Left cardiac atrium (tissue), 4 donors: ENCODE measurements around the gene COPZ2. TPM values are rescaled to one million over a fixed set of nuclear protein-coding genes. Genes with fewer than 3 reads are reported as not detected.
A peak's percentile ranks its signal among the peaks of the same experiment; 100 is the strongest.

Experiments
- ATAC-seq, 2 donors: fragments of 200-7000 bp; cut with Tn5 transposase; one replicate each; pipeline ENCODE4 v1.9.1; 2020; ENCODE audit warnings: mild to moderate bottlenecking in 2 of 2, moderate library complexity in 2 of 2
- DNase-seq: peaks from one replicate; pipeline ENCODE4 v3.0.0-alpha.2; 2020
- intact Hi-C, 2 donors: fragments of 100-400 bp; cut with DNase I; formaldehyde crosslinking; loops; one replicate each; pipeline versions ENCODE4 v1.14.1 to v1.15.1; 2022 to 2023
- total RNA-seq, 2 donors: library from RNA; stranded (reverse); fragmentation: NEBNext Ultra II Directional; extraction: Animal tissue kit (Norgen Biotek cat#: 25700); gene quantifications; one replicate each; pipeline ENCODE4 v1.2.1, GENCODE V29; 2021
- donor health status: DM: no; HTN: yes; CAD: no.
- donor health status: DM: no; HTN: yes; CAD: no; lungs with severe emphysema.
- donor health status: DM: yes; HTN: yes; CAD: no.
- donor health status: Dilated cardiomyopathy.

COPZ2 gene
- total RNA-seq, 2 donors from 2014 or later = 50.5 to 54.0 TPM

DNA sequence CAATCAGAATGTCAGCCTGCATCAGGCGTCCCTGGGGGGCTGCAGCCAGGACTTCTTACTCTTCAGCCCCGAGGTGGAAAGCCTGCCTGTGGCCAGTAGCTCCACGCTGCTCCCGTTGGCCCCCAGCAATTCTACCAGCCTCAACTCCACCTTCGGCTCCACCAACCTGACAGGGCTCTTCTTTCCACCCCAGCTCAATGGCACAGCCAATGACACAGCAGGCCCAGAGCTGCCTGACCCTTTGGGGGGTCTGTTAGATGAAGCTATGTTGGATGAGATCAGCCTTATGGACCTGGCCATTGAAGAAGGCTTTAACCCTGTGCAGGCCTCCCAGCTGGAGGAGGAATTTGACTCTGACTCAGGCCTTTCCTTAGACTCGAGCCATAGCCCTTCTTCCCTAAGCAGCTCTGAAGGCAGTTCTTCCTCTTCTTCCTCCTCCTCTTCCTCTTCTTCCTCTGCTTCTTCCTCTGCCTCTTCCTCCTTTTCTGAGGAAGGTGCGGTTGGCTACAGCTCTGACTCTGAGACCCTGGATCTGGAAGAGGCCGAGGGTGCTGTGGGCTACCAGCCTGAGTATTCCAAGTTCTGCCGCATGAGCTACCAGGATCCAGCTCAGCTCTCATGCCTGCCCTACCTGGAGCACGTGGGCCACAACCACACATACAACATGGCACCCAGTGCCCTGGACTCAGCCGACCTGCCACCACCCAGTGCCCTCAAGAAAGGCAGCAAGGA, 21.0 kb upstream of the COPZ2 start:
- no peak for ATAC-seq
- intact Hi-C loops = no loop called here
- no peak for DNase-seq

DNA sequence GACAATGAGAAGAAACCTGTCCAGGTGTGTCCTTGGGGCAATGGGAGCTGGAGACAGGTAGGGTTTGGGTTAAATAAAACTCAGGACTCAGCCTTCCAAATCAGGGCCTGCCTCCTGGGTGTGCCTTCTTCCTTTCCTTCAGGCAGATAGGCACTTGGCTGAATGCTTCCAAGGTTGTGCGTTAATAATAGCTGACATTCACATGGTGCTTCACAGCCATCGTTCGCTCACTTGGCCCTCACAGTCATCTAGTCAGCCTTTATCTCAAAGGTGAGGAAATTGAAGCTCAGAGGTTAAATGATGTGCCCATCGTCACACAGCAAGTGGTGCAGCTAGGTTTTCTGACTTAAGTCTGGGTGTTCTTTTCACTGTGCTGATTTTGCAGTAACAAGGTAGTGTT, 20.0 kb upstream of the COPZ2 start:
- intact Hi-C loops = no loop called here
- no peak for DNase-seq
- ATAC-seq = no peak

DNA sequence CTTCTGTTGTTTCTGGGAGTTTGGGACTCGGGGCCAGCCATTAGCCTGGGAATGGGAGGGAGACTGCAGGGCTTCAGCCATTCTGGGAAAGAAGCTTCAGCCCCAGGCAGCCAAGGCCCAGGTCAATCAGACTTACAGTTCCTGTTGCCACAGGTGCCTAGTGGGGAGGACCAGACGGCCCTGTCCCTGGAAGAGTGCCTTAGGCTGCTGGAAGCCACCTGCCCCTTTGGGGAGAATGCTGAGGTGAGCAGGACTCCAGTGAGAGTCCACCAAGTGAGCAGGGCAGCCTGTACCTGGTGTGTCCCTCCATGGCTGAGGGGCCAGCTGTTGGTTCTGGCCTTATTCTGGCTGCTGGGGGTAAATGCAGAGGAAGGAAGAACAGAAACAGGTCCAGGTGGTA, 19.3 kb upstream of the COPZ2 start:
- intact Hi-C loops = no loop called here
- peak; percentile 10 for DNase-seq
- ATAC-seq = no peak

DNA sequence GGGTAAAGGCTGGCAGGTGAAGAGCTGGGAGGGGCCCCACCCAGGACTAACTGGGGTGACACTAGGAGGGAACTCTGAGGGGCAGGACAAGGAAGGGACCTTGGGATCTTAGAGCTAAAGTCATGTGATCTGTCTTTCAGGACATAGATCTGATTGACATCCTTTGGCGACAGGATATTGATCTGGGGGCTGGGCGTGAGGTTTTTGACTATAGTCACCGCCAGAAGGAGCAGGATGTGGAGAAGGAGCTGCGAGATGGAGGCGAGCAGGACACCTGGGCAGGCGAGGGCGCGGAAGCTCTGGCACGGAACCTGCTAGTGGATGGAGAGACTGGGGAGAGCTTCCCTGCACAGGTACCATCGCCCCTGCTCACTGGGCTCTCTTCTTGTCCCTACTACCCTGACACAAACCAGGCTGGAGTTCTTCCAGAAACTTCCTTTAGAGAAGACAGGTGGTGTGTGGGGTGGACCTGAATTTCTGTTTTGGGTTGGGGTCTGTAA, 18.7 kb upstream of the COPZ2 start:
- ATAC-seq = no peak
- DNase-seq = no peak
- intact Hi-C loops = no loop called here

DNA sequence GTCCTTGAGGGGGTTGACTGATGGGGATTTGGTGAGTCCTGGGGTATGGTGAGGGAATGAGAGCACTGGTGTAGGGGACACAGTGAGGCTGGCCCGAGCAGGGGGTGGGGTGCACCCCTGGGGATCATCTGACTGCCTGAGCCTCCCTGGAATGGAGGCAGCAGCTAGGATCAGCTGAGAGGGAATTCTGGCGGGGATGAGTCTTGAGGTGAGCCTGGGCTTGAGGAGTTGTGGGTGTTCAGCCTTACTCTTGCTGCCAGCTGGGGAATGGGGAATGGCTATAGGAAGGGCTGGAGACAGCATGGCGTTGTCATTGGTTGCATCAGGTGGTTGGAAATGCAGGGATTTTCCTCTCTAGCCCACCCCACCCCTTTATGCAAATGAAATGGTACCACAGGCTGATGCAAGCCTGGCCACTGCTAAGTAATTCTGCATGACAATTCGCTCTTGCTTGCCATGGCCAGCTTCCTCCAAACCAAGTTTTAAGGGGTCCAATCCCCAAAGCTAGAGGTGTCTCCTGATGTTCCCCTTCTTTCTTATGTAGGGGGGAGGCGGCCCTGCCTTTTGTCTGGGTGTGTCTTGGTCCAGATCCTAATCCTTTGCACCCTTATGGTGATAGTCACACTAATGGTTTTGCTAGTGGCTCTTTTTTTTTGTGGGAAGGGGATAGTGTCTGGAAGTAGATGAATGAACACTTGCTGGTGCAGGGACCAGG, 18.1 kb upstream of the COPZ2 start:
- intact Hi-C loops = no loop called here
- ATAC-seq (no peak), DNase-seq (peak; percentile 7)

DNA sequence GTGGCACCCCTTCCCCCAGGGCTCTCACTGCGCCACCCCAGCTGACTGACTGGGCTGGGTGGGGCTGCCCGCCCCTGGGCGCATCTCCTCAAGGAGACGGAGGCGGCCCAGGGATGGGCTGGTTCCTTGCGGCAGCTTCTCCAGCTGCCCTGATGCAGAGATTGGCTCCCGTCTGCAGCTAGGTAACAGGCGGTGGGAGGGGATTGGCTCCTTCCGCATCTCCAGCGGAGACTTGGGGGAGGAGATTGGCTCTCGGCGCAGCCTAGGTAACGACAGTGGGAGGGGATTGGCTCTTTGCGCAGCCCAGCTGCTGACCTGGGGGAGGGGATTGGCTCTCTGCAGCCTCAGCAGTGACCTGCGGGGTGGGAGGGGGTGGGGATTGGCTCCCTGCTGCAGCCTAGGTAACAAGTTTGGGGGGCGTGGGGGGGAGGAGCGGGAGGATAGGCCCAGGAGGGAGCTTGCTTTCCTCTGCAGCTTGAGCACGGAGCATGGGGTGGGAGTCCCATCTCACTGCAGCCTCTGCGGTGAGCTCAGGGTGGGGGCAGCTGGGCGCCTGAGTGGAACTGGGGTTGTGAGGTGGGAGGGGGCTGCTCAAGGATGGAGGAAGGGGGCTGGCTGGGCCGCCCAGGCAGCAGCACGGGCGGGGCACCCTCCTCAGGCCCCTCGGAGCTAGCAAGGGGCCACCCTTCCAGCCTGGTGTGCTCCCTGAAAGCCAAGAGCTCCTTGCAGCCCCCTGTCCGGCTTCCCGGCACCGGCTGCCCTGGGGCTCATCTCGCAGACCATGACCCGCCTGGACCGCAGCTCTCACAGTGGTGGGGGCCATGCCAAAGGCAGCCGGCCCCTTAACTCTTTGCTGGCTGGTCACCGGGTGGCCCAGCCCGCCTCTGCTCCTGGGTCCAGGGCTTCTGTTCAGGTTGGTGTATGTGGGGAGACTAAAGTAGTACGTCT, 16.9 kb upstream of the COPZ2 start:
- DNase-seq = peak; percentile 75
- intact Hi-C loops = no loop called here

DNA sequence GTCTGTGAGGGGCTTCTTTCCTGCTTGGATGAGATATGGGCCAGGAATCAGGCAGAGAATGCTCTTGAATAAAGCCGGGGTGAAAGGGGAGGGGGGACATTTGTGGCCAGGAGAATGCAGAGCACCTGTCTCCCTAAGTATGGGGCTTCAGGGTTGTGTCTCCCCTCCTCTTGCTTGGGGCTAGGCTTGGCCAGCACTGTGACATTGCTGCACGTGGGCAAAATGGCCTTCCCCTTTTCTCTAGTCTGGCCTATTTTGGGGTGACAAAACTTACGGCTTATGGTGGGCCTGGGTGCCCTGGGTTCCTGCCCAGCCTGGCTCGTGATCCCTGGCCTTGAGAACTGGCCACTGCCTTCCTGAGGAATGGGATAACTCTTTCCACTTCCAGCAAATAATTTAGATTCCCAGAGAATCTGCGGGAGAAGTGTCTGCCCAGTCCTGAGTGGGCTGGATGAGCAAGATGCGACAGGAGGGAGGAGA, 16.2 kb upstream of the COPZ2 start:
- DNase-seq = no peak
- intact Hi-C loops = no loop called here
- no peak for ATAC-seq

More for the DNA sequence above, 16.9 kb upstream of the COPZ2 start:
- peak; percentile 64 to 70 for ATAC-seq

DNA sequence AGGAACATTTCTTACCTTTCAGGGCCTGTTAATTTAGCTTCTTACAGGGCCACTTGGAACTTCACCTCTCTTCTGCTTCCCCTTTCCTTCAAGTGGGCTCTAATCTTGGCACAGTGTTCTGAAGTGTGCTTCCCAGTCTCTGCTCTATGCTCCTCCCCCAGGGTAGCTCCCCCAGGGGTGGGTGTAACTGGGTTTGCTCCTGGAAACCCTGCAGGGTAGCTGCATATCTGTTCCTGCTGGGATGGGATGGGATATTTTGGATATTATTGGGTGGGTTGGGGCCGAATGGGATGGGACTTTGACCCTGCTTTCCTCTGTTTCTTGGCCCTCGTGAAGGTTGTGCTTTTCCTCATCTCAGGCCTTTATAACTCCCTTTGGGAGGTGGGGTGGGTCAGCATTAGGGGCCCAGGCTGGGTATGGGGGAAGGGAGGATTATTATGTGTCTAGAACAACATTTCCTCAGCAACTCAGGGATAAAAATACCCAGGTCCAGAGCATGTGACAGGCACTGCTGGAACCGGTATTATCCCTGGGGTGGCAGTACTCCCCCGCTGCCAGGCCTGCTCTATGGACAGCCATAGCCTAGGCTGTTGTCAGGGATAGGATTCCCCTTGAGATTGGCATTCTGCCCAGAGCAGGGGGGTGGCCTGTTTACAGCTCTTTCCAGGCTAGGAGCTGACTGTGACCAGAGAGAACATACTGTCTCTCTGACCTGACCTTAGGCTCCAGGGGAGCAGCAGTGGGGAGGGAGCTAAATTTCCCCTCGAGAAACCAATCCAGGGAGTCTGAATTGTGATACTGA, 15.6 kb upstream of the COPZ2 start:
- intact Hi-C loops = no loop called here
- peak; percentile 85 for DNase-seq
- ATAC-seq = peak; percentile 23 to 54

DNA sequence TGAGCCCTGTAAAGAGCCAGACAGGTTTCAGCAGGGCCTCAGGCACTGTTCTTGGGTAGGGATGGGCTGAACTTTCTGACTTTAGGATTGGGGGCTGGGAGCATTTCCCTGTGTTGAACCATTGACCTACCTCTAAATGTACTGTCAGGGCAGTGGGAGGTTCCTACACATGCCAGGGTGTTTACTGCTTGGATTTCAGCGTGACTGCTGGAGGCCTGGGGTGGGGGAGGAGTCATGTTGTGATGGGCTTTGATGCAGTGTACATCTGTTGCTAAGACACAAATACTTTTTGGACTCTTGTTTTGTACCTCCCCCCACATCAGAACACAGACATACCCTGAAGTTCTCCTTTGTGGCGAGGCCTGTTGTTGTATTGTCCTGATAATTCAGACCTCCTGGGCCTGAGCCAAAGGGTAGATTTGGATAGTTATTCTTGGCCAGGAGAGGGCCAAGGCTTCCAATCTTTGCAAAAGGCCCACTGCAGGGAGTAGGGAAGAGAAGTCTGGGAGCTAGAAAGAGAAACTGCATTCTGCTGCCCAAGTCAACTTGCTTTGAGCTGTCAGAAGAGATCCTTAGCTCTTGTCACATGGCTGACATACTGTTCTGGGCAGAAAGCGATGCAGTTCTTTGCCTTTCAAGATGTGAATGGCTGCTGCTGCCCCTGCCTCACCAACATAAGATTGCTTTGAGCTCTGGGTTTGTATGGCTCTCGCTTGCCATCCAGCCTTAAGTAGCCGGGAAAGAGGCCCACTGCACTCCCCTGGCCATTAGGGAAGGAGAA, 14.3 kb upstream of the COPZ2 start:
- intact Hi-C loops = no loop called here
- peak; percentile 79 for DNase-seq
- peak; percentile 1 to 11 for ATAC-seq

DNA sequence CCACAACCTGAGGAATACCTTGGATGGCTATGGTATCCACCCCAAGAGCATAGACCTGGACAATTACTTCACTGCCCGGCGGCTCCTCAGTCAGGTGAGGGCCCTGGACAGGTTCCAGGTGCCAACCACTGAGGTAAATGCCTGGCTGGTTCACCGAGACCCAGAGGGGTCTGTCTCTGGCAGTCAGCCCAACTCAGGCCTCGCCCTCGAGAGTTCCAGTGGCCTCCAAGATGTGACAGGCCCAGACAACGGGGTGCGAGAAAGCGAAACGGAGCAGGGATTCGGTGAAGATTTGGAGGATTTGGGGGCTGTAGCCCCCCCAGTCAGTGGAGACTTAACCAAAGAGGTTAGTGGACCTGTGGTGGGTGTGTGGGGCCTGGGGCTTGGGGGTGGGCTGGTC, 13.7 kb upstream of the COPZ2 start:
- intact Hi-C loops = no loop called here
- DNase-seq = no peak

DNA sequence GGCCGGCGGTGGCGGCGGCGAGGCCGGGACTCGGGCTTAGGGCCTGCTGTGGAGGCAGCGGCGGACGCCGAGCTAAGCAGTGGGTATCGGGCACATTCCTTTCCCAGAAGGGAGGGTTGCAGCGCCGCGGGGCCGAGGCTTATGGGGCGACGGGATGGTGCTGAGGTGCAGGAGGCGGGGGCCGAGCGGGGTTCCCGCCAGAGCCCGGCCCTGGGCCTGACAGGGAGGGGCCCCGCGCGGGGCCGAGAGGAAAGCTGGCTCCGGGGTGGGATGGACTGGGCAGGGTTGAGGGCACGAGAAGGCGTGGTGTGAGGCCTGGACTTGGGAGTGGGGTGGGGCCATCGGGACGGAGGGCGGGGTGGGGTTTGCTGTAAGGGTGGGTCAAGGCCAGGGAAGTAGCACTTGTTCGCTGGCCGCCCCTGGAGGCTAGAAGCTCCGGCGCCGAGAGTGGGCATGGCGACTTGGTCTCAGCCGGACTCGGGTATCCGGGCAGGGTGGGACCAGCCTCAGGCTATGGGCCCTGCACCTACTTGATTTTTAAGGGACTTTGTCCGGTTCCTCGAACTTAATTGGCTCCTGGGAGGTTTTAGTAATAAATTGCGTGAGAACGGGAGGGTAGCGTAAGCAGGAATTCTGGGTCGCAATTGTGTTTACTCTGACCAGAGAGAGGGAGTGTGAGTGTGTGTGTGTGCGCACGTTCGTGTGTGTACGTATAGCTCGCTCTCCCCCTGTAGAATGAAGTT, 11.0 kb upstream of the COPZ2 start:
- ATAC-seq (peak; percentile 78 to 86), DNase-seq (peak; percentile 94)
- intact Hi-C loops = no loop called here

More for the DNA sequence above, 13.7 kb upstream of the COPZ2 start:
- no peak for ATAC-seq

DNA sequence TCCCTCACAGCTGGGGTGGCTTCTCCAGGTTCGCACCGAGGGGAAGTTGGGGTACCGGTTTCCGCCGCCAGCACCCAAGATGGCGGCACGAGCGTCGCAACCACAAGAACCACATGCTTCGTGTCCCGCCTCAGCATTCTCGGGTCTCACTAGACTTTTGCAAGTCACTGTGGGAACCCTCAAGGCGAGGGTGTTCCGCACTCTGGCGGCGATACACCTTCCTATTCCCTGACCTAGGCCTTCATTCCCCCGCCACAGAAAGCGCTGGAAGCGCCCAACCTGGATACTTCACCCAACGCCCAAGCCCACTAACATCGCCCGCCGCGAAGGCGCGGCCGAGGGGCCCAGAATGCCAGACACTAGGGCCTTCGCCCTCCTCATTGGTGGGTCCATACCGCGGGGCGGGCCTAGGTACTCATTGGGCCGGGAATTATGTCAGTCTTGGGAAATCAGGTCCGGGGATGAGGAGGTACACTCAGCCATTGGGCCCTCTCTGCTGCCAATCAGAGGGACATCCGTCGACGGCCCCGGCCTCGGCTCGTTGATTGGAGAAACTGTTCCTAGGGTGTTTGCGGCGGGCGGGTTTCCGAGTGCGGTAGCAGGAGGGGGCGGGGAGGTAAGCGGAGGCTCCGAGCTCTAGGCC, 10.3 kb upstream of the COPZ2 start, which contains the start of gene NFE2L1:
Gene NFE2L1, plus strand, starts transcription at position 619 of the 643 bp plus-strand sequence. CDS start 2,760 bp downstream, outside the sequence.
- intact Hi-C loops = no loop called here
- ATAC-seq (peak; percentile 93 to 94), DNase-seq (peak; percentile 100)

DNA sequence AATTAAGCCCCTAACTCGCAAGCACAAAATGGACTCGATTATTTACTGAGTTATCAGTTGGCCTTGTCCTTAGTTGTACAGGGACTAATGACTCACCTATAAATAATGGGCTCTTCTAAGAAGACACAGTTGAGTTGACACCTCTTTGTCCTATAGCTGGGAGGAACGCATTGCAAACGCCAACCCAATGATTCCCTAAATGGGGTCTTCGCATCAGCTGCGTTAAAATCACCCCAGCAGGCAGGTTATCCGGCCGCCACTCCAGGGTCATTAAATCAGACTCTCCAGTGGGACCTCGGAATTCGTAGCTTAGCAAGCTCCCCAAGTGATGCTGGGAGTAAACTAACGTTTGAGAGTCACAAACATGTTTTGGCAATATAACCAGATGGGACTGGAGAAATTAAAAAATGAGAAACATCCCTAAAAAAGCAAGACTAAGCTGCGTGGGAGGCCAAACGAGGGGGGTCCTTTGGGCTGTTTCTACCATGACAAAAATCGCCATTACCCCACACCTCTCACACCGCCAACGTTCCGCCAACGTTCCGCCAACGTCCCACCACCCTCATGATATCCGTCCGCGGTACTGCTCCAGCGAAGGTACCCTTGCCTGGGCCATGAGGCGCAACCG, 9.6 kb upstream of the COPZ2 start:
- ATAC-seq (no peak), DNase-seq (no peak)
- intact Hi-C loops = no loop called here

DNA sequence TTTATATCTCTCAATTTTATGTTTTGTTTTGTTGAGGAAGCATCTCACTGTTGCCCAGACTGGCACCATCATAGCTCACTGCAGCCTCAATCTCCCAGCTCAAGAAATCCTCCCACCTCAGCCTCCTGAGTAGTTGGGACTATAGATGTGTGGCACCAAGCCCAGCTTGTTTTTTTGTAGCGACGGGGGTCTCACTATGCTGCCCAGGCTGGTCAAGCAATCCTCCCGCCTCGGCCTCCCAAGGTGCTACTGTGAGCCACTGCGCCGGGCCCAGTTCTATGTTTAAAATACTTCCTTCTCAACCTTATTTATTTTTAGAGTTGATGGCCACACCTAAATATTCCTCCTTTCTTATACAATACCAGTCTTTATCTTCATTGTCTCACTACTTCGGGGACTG, 8.7 kb upstream of the COPZ2 start:
- no peak for DNase-seq
- no peak for ATAC-seq
- intact Hi-C loops = no loop called here

DNA sequence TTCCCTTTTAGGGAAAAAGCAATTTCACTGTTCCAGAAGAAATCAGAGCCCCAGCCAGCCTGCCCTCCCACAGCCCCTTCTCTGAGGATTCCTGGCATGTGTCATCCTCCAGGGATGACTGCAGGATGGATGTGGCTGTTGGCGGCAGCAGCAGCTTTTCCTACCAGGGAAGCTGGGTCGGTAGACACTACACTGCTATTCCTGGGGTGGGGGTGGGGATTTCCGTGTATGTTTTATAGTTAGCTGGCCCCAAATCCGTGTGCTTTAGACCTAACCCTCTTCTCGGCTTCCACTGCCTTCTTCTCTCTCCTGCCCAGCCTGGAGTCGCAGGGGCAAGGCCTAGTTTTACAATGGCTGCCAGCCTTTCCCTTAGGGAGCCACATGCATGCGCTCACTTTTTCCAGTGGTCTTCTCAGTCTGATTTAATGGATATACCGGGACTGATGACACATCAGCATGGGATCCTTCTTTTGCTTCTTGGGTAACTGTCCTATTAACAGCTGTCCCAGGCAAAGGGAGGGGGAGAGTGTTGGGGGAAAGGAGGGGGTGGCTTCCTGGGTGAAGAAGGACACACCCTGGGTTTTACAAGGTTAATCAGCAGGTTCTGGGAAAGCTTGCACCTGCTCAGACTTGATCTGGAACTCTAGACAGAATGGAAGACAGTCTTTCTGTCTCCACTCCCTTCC, 7.9 kb upstream of the COPZ2 start:
- DNase-seq = no peak
- no peak for ATAC-seq
- intact Hi-C loops = no loop called here

DNA sequence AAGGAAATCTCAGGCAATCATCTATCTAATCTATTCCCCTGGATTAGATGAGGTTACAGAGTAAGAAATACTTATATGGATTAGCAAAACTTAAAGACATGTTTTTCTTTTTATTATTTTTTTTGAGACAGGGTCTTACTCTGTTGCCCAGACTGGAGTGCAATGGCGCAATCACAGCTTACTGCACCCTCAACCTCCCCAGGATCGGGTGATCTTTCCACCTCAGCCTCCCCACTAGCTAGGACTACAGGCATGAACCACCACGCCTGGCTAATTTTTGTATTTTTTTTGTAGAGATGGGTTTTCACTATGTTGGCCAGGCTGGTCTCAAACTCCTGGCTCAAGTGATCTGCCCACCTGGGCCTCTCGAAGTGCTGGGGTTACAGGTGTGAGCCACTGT, 7.3 kb upstream of the COPZ2 start:
- ATAC-seq (no peak), DNase-seq (no peak)
- intact Hi-C loops = no loop called here
